HG03575 (cell line): ENCODE results near the gene CACNA1D.

Experiments
- ATAC-seq: cut with Tn5 transposase; IDR thresholded peaks from one replicate; pipeline ENCODE4 v1.9.1; 2021; ENCODE audit not compliant: unreplicated experiment, insufficient number of reproducible peaks, low FRiP score; ENCODE audit errors: extremely low read depth

Gene CACNA1D

GRCh38 chr3:53836084-53836872, 341.9 kb downstream of the CACNA1D start:
- ATAC-seq: no peak

- ATAC-seq: no peak
Observed at GRCh38 chr3:53837331-53837730, 342.9 kb downstream of the CACNA1D start.

- ATAC-seq: no peak
Observed at GRCh38 chr3:53841296-53841695, 346.9 kb downstream of the CACNA1D start.

GRCh38 chr3:53842436-53843194, 348.2 kb downstream of the CACNA1D start:
- no peak for ATAC-seq

GRCh38 chr3:53843195-53844177, 349.1 kb downstream of the CACNA1D start:
- no peak for ATAC-seq

GRCh38 chr3:53844262-53845102, 350.1 kb downstream of the CACNA1D start:
- no peak for ATAC-seq

- ATAC-seq: no peak
Observed at GRCh38 chr3:53845103-53845880, 350.9 kb downstream of the CACNA1D start.

- no peak for ATAC-seq
Observed at GRCh38 chr3:53845881-53846133, 351.4 kb downstream of the CACNA1D start.

GRCh38 chr3:53846134-53846850, 351.9 kb downstream of the CACNA1D start, which contains the start of the genes CHDH and IL17RB:
Gene CHDH (minus strand): TSS chr3:53846419. CDS start chr3:53824008, 22,411 bp downstream.
Gene IL17RB (plus strand): TSS chr3:53846568. CDS start chr3:53846589, 21 bp downstream.
- no peak for ATAC-seq

- ATAC-seq: no peak
Observed at GRCh38 chr3:53846851-53847155, 352.4 kb downstream of the CACNA1D start.

GRCh38 chr3:53849916-53850315, 355.5 kb downstream of the CACNA1D start:
- no peak for ATAC-seq

- no peak for ATAC-seq
Observed at GRCh38 chr3:53850895-53851294, 356.5 kb downstream of the CACNA1D start.

- no peak for ATAC-seq
Observed at GRCh38 chr3:53856964-53857363, 362.6 kb downstream of the CACNA1D start.

GRCh38 chr3:53858096-53858741, 363.8 kb downstream of the CACNA1D start:
- no peak for ATAC-seq

- ATAC-seq: no peak
Observed at GRCh38 chr3:53859178-53859577, 364.8 kb downstream of the CACNA1D start.

GRCh38 chr3:53860196-53860595, 365.8 kb downstream of the CACNA1D start:
- ATAC-seq: no peak

GRCh38 chr3:53862241-53862640, 367.8 kb downstream of the CACNA1D start:
- ATAC-seq: no peak
